Vagina (tissue), 2 donors: ENCODE results near the gene GFRAL. TPM values are rescaled to one million over a fixed set of nuclear protein-coding genes. Genes with fewer than 3 reads are reported as not detected.

ENCODE experiments used
- DNase-seq, 2 donors: peaks; one replicate each; pipeline ENCODE4 v3.0.0-alpha.2; 2017; ENCODE audit errors: extremely low spot score in 2 of 2
- H3K27ac ChIP-seq: fragments of 200-600 bp; sonication (generic); one replicate; pipeline ENCODE4 v1.5.1; 2019
- H3K27me3 ChIP-seq: fragments of 200-600 bp; sonication (generic); one replicate; pipeline ENCODE4 v1.5.1; 2019
- H3K36me3 ChIP-seq, 2 donors: fragments of 200-600 bp; sonication (generic); one replicate each; pipeline ENCODE4 v1.5.1; 2017 to 2019
- H3K4me1 ChIP-seq: fragments of 200-600 bp; sonication (generic); one replicate; pipeline ENCODE4 v1.5.1; 2019
- H3K4me3 ChIP-seq, 2 donors: fragments of 200-600 bp; sonication (generic); 1 replicate in 1 of 2; 2 replicates in 1 of 2; pipeline ENCODE4 v1.5.1; 2016 to 2019
- H3K9me3 ChIP-seq: fragments of 200-600 bp; sonication (generic); one replicate; pipeline ENCODE4 v1.5.1; 2019
- CTCF ChIP-seq, 3 experiments: fragments of 450-650 bp in 2 of 3; fragments of 200-600 bp in 1 of 3; sonication (generic) in 1 of 3; IDR thresholded peaks; one replicate each; pipeline ENCODE4 v1.5.1; 2017 to 2019; ENCODE audit warnings: antibody characterized with exemption in 3 of 3, mild to moderate bottlenecking in 2 of 3, moderate library complexity in 2 of 3
- POLR2A ChIP-seq, 2 donors: fragments of 450-650 bp; IDR thresholded peaks; one replicate each; pipeline ENCODE4 v1.6.1; 2017; ENCODE audit warnings: antibody characterized with exemption in 2 of 2, mild to moderate bottlenecking in 2 of 2, moderate library complexity in 2 of 2
- POLR2AphosphoS5 ChIP-seq, 2 donors: sonication (generic); formaldehyde crosslinking; IDR thresholded peaks; one replicate each; pipeline ENCODE4 v1.9.0; 2017; ENCODE audit warnings: antibody characterized with exemption in 2 of 2, mild to moderate bottlenecking in 2 of 2, low read depth in 1 of 2; ENCODE audit not compliant: insufficient read depth in 1 of 2
- intact Hi-C: fragments of 100-400 bp; cut with DNase I; formaldehyde crosslinking; loops from one replicate; pipeline ENCODE4 v1.15.1; 2023
- total RNA-seq: library from RNA; depleted of rRNA; stranded (reverse); fragments of >200 nt; gene quantifications from one replicate; pipeline ENCODE4 v1.2.3, GENCODE V29; 2016

The GFRAL gene
- total RNA-seq, 1 donor from 2014 or later = not detected

- no peak overlapping the region for H3K27ac ChIP-seq
These were observed 116.2 kb downstream of the GFRAL start for GRCh38 chr6:55443238-55444134.

GRCh38 chr6:55445648-55446204, 118.5 kb downstream of the GFRAL start:
- Histone ChIP-seq H3K36me3 (no peaks in the 10 kb centered on the region), H3K4me3 (no peak overlapping the region), H3K27ac (no peak overlapping the region), H3K9me3 (no peaks in the 10 kb centered on the region), H3K27me3 (no peaks in the 10 kb centered on the region), H3K4me1 (no peaks in the 10 kb centered on the region)
- intact Hi-C loops = loop anchor here (10.0 kb wide), 1 partner anchor 509 kb away; no protein-coding TSS in a partner anchor
- no peak for DNase-seq
- TF ChIP-seq CTCF (IDR thresholded peaks at IDR 0.05) = peak; percentile 11 to 46 (median 44)
- TF ChIP-seq POLR2AphosphoS5 (IDR thresholded peaks at IDR 0.05; ENCODE audit: insufficient read depth in 1 of 2, low read depth in 1 of 2) = no peak

More at GRCh38 chr6:55443238-55444134, 116.2 kb downstream of the GFRAL start:
- no peaks in the 10 kb centered on the region for H3K27me3 ChIP-seq
- H3K4me1 ChIP-seq = no peaks in the 10 kb centered on the region
- intact Hi-C loops = loop anchor here (10.0 kb wide), 1 partner anchor 511 kb away; no protein-coding TSS in a partner anchor
- DNase-seq = no peak
- no peak overlapping the region for H3K4me3 ChIP-seq
- TF ChIP-seq POLR2AphosphoS5 (IDR thresholded peaks at IDR 0.05; ENCODE audit: insufficient read depth in 1 of 2, low read depth in 1 of 2) (no peak), CTCF (IDR thresholded peaks at IDR 0.05) (no peak), POLR2A (IDR thresholded peaks at IDR 0.05) (no peak)
- no peaks in the 10 kb centered on the region for H3K36me3 ChIP-seq
- H3K9me3 ChIP-seq = no peaks in the 10 kb centered on the region

- TF ChIP-seq POLR2A (IDR thresholded peaks at IDR 0.05) = no peak
- TF ChIP-seq POLR2AphosphoS5 (IDR thresholded peaks at IDR 0.05; ENCODE audit: insufficient read depth in 1 of 2, low read depth in 1 of 2) = no peak
- no peak for TF ChIP-seq CTCF (IDR thresholded peaks at IDR 0.05)
- no peak for DNase-seq
- Histone ChIP-seq H3K4me3 (no peak overlapping the region), H3K36me3 (no peaks in the 10 kb centered on the region), H3K4me1 (no peaks in the 10 kb centered on the region), H3K9me3 (no peaks in the 10 kb centered on the region), H3K27ac (no peak overlapping the region), H3K27me3 (no peaks in the 10 kb centered on the region)
- intact Hi-C loops = loop anchor here (10.0 kb wide), 1 partner anchor 507 kb away; no protein-coding TSS in a partner anchor
These were observed 120.6 kb downstream of the GFRAL start for GRCh38 chr6:55447891-55448290.

GRCh38 chr6:55448451-55448850, 121.2 kb downstream of the GFRAL start:
- DNase-seq = no peak
- no peaks in the 10 kb centered on the region for H3K27me3 ChIP-seq
- H3K9me3 ChIP-seq = no peaks in the 10 kb centered on the region
- no peak overlapping the region for H3K4me3 ChIP-seq
- no peaks in the 10 kb centered on the region for H3K4me1 ChIP-seq
- intact Hi-C loops = loop anchor here (10.0 kb wide), 1 partner anchor 506 kb away; no protein-coding TSS in a partner anchor
- no peaks in the 10 kb centered on the region for H3K36me3 ChIP-seq
- no peak overlapping the region for H3K27ac ChIP-seq
- TF ChIP-seq POLR2A (IDR thresholded peaks at IDR 0.05) = no peak
- no peak for TF ChIP-seq POLR2AphosphoS5 (IDR thresholded peaks at IDR 0.05; ENCODE audit: insufficient read depth in 1 of 2, low read depth in 1 of 2)
- no peak for TF ChIP-seq CTCF (IDR thresholded peaks at IDR 0.05)
